K562 (cell line): ENCODE measurements around the gene FSTL3.
"Not testable (repeated sequence)": the region's sequence is repeated elsewhere in the genome, so short reads cannot be mapped to it uniquely, and the experiment has no call there.

Experiments
- ATF3 ChIP-seq, 2 experiments: fragments of 450-650 bp in 1 of 2; sonication (generic) in 1 of 2; formaldehyde crosslinking in 1 of 2; IDR thresholded peaks in 1 of 2; conservative IDR thresholded peaks in 1 of 2; 2 replicates each; pipeline versions ENCODE4 v1.6.1 to v1.8.1; 2016 to 2023; ENCODE audit warnings: mild to moderate bottlenecking in 2 of 2, moderate library complexity in 2 of 2, inconsistent platforms in 1 of 2, missing genetic modification reagents in 1 of 2
- BDP1 ChIP-seq: IDR thresholded peaks from 3 replicates; pipeline ENCODE4 v1.6.1; 2011; ENCODE audit not compliant: insufficient read length, insufficient read depth
- CC2D1A ChIP-seq: fragments of 450-650 bp; IDR thresholded peaks from 2 replicates; pipeline ENCODE4 v1.6.1; 2017; ENCODE audit warnings: mild to moderate bottlenecking
- CTCF ChIP-seq, 3 experiments: IDR thresholded peaks in 2 of 3; conservative IDR thresholded peaks in 1 of 3; 2 replicates each; pipeline ENCODE4 v1.5.1; 2011 to 2012; ENCODE audit warnings: low read length in 3 of 3, mild to moderate bottlenecking in 3 of 3, control low read depth in 2 of 3, improper control_type of control experiment in 1 of 3, inconsistent platforms in 1 of 3, low read depth in 1 of 3, mixed read lengths in 1 of 3, moderate library complexity in 1 of 3; ENCODE audit not compliant: insufficient read depth in 2 of 3
- E2F1 ChIP-seq: sonication (generic); formaldehyde crosslinking; IDR thresholded peaks from 2 replicates; pipeline ENCODE4 v1.8.1; 2023; ENCODE audit warnings: mild to moderate bottlenecking, missing genetic modification reagents, moderate library complexity
- HNRNPL ChIP-seq: fragments of 200-400 bp; formaldehyde crosslinking; IDR thresholded peaks from 2 replicates; pipeline ENCODE4 v1.6.1; 2017; ENCODE audit warnings: low read depth, mild to moderate bottlenecking, low read length
- POLR2AphosphoS5 ChIP-seq: IDR thresholded peaks from 2 replicates; pipeline ENCODE4 v1.6.1; 2011; ENCODE audit warnings: mild to moderate bottlenecking, low read depth, low read length, moderate library complexity; ENCODE audit not compliant: control insufficient read depth, insufficient read depth
- ZC3H4 ChIP-seq: sonication (generic); formaldehyde crosslinking; IDR thresholded peaks from 2 replicates; pipeline ENCODE4 v1.9.0; 2021; ENCODE audit warnings: missing genetic modification reagents, borderline replicate concordance
- ZNF274 ChIP-seq: IDR thresholded peaks from 2 replicates; pipeline ENCODE4 v1.6.1; 2011; ENCODE audit warnings: low read depth, mild to moderate bottlenecking, low read length, moderate library complexity, borderline replicate concordance

- TF ChIP-seq CC2D1A; POLR2AphosphoS5; ZNF274; CTCF (IDR thresholded peaks at IDR 0.05 in 2 of 3, conservative IDR thresholded peaks at IDR 0.05 in 1 of 3; ENCODE audit: insufficient read depth in 2 of 3, low read depth in 1 of 3, low read length in 3 of 3); HNRNPL; ATF3 (IDR thresholded peaks at IDR 0.05); ATF3 (CRISPR knock-in tag; conservative IDR thresholded peaks at IDR 0.05); BDP1; ZC3H4 (CRISPR knock-in tag); E2F1 (CRISPR knock-in tag): not testable (repeated sequence)
Measured at GRCh38 chr19:729564-729963, 53.4 kb downstream of the FSTL3 start.
